HEK293 (cell line): ENCODE results near the gene ATOH8.

ENCODE experiments used
- CTCF ChIA-PET: fragments of 350-600 bp; formaldehyde crosslinking; extraction: SDS; loops from one replicate; lab custom pipeline; 2021; ENCODE audit warnings: antibody characterized with exemption; lab: Yijun Ruan, JAX
- POLR2A ChIA-PET: fragments of 300-600 bp; formaldehyde crosslinking; extraction: SDS; loops from one replicate; lab custom pipeline; 2020; ENCODE audit warnings: antibody characterized with exemption, inconsistent platforms; lab: Yijun Ruan, JAX
- H3K27ac ChIP-seq: fragments of 200-500 bp; sonication (Bioruptor generic); 2 replicates; pipeline ENCODE4 v1.5.1; 2014; ENCODE audit warnings: low read depth, low read length, control low read depth, inconsistent platforms; ENCODE audit errors: extremely low read depth
- H3K36me3 ChIP-seq, 2 experiments: fragments of 200-500 bp in 1 of 2; sonication (Bioruptor generic) in 1 of 2; 1 replicate in 1 of 2; 2 replicates in 1 of 2; pipeline ENCODE4 v1.5.1; 2014 to 2017; ENCODE audit warnings: inconsistent platforms in 2 of 2, low read length in 2 of 2; ENCODE audit not compliant: control insufficient read depth in 2 of 2, insufficient read depth in 1 of 2
- H3K4me1 ChIP-seq: fragments of 200-500 bp; sonication (Bioruptor generic); 2 replicates; pipeline ENCODE4 v1.5.1; 2014; ENCODE audit warnings: mild to moderate bottlenecking, low read length, inconsistent platforms; ENCODE audit not compliant: control insufficient read depth, insufficient read depth
- H3K4me3 ChIP-seq: 2 replicates; pipeline ENCODE4 v1.5.1; 2011; ENCODE audit warnings: low read depth, mild to moderate bottlenecking, control low read depth, low read length, moderate library complexity
- H3K9me3 ChIP-seq: fragments of 200-500 bp; sonication (Bioruptor generic); 2 replicates; pipeline ENCODE4 v1.5.1; 2014; ENCODE audit warnings: low read depth, low read length, inconsistent platforms; ENCODE audit not compliant: control insufficient read depth, insufficient read depth
- BCL6B ChIP-seq: fragments of 450-650 bp; formaldehyde crosslinking; IDR thresholded peaks from 2 replicates; pipeline ENCODE4 v1.5.1; 2017; ENCODE audit warnings: missing biosample characterization, missing genetic modification characterization
- KLF7 ChIP-seq: fragments of 450-650 bp; formaldehyde crosslinking; IDR thresholded peaks from 2 replicates; pipeline ENCODE4 v1.5.1; 2016; ENCODE audit warnings: missing biosample characterization, missing genetic modification characterization, borderline replicate concordance
- RBAK ChIP-seq: fragments of 450-650 bp; formaldehyde crosslinking; IDR thresholded peaks from 2 replicates; pipeline ENCODE4 v1.5.1; 2016; ENCODE audit warnings: missing biosample characterization, missing genetic modification characterization
- ZBTB44 ChIP-seq: fragments of 450-650 bp; IDR thresholded peaks from 2 replicates; pipeline ENCODE4 v1.5.1; 2018; ENCODE audit warnings: missing biosample characterization, mild to moderate bottlenecking, missing genetic modification characterization
- ZFP37 ChIP-seq: fragments of 450-650 bp; formaldehyde crosslinking; IDR thresholded peaks from 2 replicates; pipeline ENCODE4 v1.5.1; 2016; ENCODE audit warnings: missing biosample characterization, missing genetic modification characterization
- ZNF202 ChIP-seq: fragments of 450-650 bp; formaldehyde crosslinking; IDR thresholded peaks from 2 replicates; pipeline ENCODE4 v1.5.1; 2016; ENCODE audit warnings: missing biosample characterization, missing genetic modification characterization, borderline replicate concordance
- ZNF211 ChIP-seq: fragments of 450-650 bp; formaldehyde crosslinking; IDR thresholded peaks from 2 replicates; pipeline ENCODE4 v1.5.1; 2016; ENCODE audit warnings: low read depth, missing biosample characterization, missing genetic modification characterization
- ZNF26 ChIP-seq: fragments of 450-650 bp; formaldehyde crosslinking; IDR thresholded peaks from 2 replicates; pipeline ENCODE4 v1.5.1; 2016; ENCODE audit warnings: missing biosample characterization, missing genetic modification characterization
- ZNF274 ChIP-seq, 2 experiments: fragments of 200-500 bp in 1 of 2; fragments of 450-650 bp in 1 of 2; sonication (Bioruptor generic) in 1 of 2; formaldehyde crosslinking in 1 of 2; IDR thresholded peaks; 2 replicates each; pipeline versions ENCODE4 v1.5.1 to v1.6.1; 2014 to 2016; ENCODE audit warnings: borderline replicate concordance in 1 of 2, inconsistent platforms in 1 of 2, low read length in 1 of 2, missing biosample characterization in 1 of 2, missing genetic modification characterization in 1 of 2
- ZNF335 ChIP-seq: fragments of 450-650 bp; formaldehyde crosslinking; conservative IDR thresholded peaks from 2 replicates; pipeline ENCODE4 v1.5.1; 2016; ENCODE audit warnings: missing biosample characterization, missing genetic modification characterization
- ZNF362 ChIP-seq: fragments of 450-650 bp; formaldehyde crosslinking; IDR thresholded peaks from 2 replicates; pipeline ENCODE4 v1.5.1; 2016; ENCODE audit warnings: missing biosample characterization, missing genetic modification characterization
- ZNF416 ChIP-seq: fragments of 450-650 bp; formaldehyde crosslinking; IDR thresholded peaks from 2 replicates; pipeline ENCODE4 v1.5.1; 2016; ENCODE audit warnings: missing biosample characterization, missing genetic modification characterization
- ZNF488 ChIP-seq: fragments of 450-650 bp; formaldehyde crosslinking; IDR thresholded peaks from 2 replicates; pipeline ENCODE4 v1.5.1; 2016; ENCODE audit warnings: missing biosample characterization, missing genetic modification characterization
- ZNF521 ChIP-seq: fragments of 450-650 bp; formaldehyde crosslinking; IDR thresholded peaks from 2 replicates; pipeline ENCODE4 v1.5.1; 2017; ENCODE audit warnings: missing biosample characterization, mild to moderate bottlenecking, missing genetic modification characterization
- ZNF558 ChIP-seq: fragments of 450-650 bp; formaldehyde crosslinking; IDR thresholded peaks from 2 replicates; pipeline ENCODE4 v1.5.1; 2016; ENCODE audit warnings: missing biosample characterization, missing genetic modification characterization
- ZNF623 ChIP-seq: fragments of 450-650 bp; formaldehyde crosslinking; IDR thresholded peaks from 2 replicates; pipeline ENCODE4 v1.5.1; 2016; ENCODE audit warnings: missing biosample characterization, missing genetic modification characterization
- ZNF747 ChIP-seq: fragments of 450-650 bp; formaldehyde crosslinking; IDR thresholded peaks from 2 replicates; pipeline ENCODE4 v1.5.1; 2016; ENCODE audit warnings: missing biosample characterization, missing genetic modification characterization
- ZNF830 ChIP-seq: fragments of 450-650 bp; IDR thresholded peaks from 2 replicates; pipeline ENCODE4 v1.5.0; 2018; ENCODE audit warnings: missing biosample characterization, missing genetic modification characterization, low read depth, mild to moderate bottlenecking, moderate library complexity

ATOH8 gene

GRCh38 chr2:85745619-85746018, 8.2 kb upstream of the ATOH8 start:
- Histone ChIP-seq H3K4me1 (peaks cover 8% of the 10 kb centered on the region), H3K4me3 (no peak overlapping the region), H3K27ac (no peak overlapping the region), H3K36me3 (no peaks in the 10 kb centered on the region), H3K9me3 (no peaks in the 10 kb centered on the region)
- CTCF ChIA-PET, result interaction anchor here (0.5 to 2.0 kb wide), 7 partner anchors 17 to 128 kb away, joined by 3 to 14 read pairs (median 6); no protein-coding TSS in a partner anchor
- POLR2A ChIA-PET, result no interaction called here
- TF ChIP-seq ZNF416 (no peak), ZNF362 (tag by site-specific recombination) (no peak), ZNF623 (tag by site-specific recombination) (no peak), ZNF26 (tag by site-specific recombination) (no peak), KLF7 (tag by site-specific recombination) (no peak), ZBTB44 (tag by site-specific recombination) (no peak), ZNF558 (tag by site-specific recombination) (no peak), ZNF274 (IDR thresholded peaks at IDR 0.05; ENCODE audit: low read length) (no peak), ZNF274 (tag by site-specific recombination; IDR thresholded peaks at IDR 0.05; ENCODE audit: borderline replicate concordance) (no peak), RBAK (no peak), ZNF335 (tag by site-specific recombination) (no peak), ZNF747 (tag by site-specific recombination) (no peak), ZNF830 (tag by site-specific recombination) (no peak), ZNF211 (tag by site-specific recombination) (no peak), ZFP37 (tag by site-specific recombination) (no peak), ZNF521 (tag by site-specific recombination) (no peak), ZNF488 (tag by site-specific recombination) (no peak), BCL6B (tag by site-specific recombination) (no peak)

- Histone ChIP-seq H3K27ac (no peak overlapping the region), H3K4me1 (peaks cover 8% of the 10 kb centered on the region), H3K4me3 (no peak overlapping the region), H3K9me3 (no peaks in the 10 kb centered on the region), H3K36me3 (no peaks in the 10 kb centered on the region)
- ChIA-PET POLR2A (interaction anchor here (0.6 kb wide), 2 partner anchors 26 to 198 kb away, joined by 3 read pairs; no protein-coding TSS in a partner anchor), CTCF (interaction anchor here (0.6 to 2.0 kb wide), 7 partner anchors 11 to 153 kb away, joined by 3 to 8 read pairs (median 3); no protein-coding TSS in a partner anchor)
- TF ChIP-seq ZNF202, result no peak
Observed at GRCh38 chr2:85746321-85747004, 7.3 kb upstream of the ATOH8 start.
